Stimulated activated CD4-positive, alpha-beta T cell treated with anti-CD3 and anti-CD28 coated beads, Interleukin-4, amount 100 ng/mL, for 48 hours (primary cell): ENCODE data around the gene TUBB8B.
"Not testable (repeated sequence)": the region's sequence is repeated elsewhere in the genome, so short reads cannot be mapped to it uniquely, and the experiment has no call there.

Source experiments
- DNase-seq, 2 donors: peaks; one replicate each; pipeline ENCODE4 v3.0.0-alpha.2; 2020; ENCODE audit warnings: low read depth in 2 of 2

TUBB8B gene

GRCh38 chr18:12773-13172, 36.6 kb downstream of the TUBB8B start:
- DNase-seq = not testable (repeated sequence)

- not testable (repeated sequence) for DNase-seq
Observed at GRCh38 chr18:11383-12274, 37.8 kb downstream of the TUBB8B start.

GRCh38 chr18:10624-11184, 38.7 kb downstream of the TUBB8B start:
- not testable (repeated sequence) for DNase-seq

GRCh38 chr18:9937-10336, 39.5 kb downstream of the TUBB8B start:
- DNase-seq = not testable (repeated sequence)
